Stimulated activated CD8-positive, alpha-beta memory T cell treated with anti-CD3 and anti-CD28 coated beads, Interleukin-12 subunit alpha, Interleukin-12 subunit beta, amount 100 ng/mL, for 24 hours (primary cell): ENCODE data around the gene COL23A1.

Source experiments
- DNase-seq: peaks from one replicate; pipeline ENCODE4 v3.0.0-alpha.2; 2020; ENCODE audit errors: extremely low read depth

Gene COL23A1

DNA sequence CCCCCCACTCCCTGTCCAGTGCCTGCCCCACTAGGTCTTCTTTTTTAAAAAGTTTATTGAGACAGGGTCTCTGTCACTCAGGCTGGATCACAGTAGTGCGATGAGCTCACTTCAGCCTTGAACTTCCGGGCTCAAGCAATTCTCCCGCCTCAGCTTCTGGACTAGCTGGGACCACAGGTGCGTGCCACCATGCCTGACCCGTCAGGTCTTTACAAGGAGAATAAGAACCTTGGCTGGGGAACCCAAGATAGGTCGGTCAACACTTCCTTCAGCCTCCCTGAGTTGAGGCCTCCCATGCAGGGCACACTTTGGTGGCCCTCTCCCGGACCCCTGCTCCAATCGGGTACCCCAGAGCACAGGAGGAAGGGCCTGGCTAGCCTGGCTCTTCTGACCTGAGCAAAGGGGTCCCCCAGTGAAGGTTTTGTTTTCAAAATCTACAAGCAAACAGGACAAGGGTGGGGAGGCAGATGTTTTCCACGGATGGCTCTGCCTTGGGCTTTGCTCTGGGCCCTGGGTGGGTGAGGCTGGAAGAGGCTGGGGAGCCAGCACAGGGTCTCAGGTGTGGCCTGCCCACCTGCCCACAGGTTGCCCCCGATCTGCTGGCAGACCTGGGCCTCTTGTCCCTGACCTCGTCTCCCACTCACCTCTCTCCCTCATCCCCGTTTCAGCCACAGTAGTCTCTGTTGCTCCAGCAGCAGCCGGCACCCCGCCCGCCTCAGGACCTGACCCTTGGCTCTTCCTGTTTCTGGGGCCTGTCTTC, 248.9 kb downstream of the COL23A1 start:
- no peak for DNase-seq

DNA sequence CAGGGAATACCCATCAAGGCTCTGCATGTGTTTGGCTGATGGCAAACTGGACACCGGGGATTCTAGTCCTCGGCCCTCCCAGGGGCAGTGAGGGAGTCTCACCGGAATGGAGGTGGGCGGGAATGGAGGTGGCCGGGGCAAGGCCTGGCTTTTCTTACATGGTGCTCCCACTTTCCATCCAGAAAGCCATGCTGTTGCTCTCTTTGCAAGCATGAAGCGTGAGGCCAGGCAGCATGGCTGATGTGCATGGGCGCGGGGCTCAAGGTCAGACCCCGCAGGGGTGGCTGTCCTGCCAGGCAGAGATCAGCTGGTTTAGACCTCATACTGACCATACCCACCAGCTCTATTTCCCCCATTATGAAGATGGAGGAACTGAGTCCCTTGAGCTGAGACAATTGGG, 249.6 kb downstream of the COL23A1 start:
- DNase-seq, result no peak

DNA sequence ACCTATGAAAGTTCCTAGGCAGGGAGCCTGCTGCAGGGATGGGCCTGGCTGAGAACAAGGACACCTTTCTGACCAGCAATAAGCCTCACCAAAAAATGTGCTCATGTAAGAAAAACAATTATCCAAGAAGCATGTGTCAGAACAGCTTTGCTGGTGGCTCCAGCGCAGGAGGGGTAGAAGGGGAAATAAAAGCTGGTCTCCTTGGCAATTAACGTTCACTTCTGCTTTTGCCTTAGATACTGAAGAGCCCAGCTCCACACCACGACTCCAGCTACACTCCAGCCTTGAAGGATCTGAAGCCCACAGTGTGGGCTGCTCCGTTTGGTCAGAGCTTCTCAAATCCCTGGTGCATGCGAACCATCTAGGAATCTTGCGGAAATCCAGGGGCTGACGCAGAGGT, 250.0 kb downstream of the COL23A1 start:
- DNase-seq, result no peak

DNA sequence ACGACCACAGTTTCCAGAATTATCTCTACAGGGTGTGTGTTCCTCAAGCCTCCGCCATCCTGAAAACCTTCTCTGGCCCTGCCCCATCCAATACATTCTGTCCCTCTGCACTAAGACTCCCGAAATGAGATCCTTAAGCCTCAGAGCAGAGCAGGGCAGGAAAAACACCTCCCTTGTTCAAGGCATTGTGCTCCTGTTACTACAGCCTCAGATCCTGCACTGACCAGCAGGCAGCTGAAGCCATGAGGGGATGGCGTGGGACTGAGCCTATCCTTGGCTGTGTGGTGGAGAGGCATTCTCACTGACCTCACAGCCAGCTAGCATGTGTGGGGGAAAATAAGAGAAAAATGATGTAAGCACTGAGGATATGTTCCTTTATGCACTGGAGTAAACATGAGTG, 250.9 kb downstream of the COL23A1 start:
- no peak for DNase-seq

DNA sequence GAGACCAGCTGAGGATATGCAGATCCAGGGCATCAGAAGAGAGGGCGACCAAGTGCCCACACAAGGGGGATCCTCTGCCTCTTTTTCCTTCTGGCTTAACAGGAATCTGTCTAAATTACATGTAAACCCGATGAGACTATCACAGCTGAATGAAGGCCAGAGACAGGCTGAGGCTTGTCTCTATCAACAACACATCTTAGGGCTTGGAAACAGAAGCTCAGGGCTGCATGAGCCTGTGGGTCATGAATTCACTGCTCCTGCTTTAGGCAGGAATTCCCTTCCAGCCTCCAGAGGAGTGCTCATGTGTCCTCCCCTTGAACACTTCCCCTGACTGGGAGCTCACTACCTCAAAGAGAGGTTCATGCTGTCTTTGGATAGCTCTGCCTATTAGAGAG, 251.4 kb downstream of the COL23A1 start:
- no peak for DNase-seq

DNA sequence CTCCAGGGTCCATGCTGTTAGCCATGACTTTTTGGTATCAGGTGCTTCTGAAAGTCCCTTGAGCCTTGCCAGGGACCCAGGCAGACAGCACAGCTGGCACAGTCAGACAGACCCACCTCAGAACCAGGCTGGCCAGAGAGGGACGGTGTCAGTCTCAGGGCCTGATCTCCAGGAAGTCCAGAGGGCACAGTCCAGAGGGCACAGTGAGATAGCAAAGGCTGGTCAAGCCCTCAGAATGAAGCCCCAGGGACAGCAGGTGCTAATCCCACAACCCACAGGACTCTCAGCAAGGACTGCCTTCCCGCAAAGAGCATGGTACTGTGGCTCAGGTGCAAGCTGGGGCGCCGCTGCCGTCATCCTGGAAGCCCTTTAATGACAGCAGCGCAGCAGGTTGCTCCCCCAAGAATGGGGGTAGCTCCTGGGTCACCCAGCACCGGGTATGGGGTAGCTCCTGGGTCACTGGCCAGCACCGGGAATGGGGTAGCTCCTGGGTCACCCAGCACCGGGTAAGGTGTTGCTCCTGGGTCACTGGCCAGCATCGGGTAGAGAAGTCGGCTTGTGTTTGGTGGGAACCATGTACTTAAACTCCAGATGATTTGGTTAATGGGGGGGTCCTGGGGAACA, 252.0 kb downstream of the COL23A1 start:
- DNase-seq, result no peak

DNA sequence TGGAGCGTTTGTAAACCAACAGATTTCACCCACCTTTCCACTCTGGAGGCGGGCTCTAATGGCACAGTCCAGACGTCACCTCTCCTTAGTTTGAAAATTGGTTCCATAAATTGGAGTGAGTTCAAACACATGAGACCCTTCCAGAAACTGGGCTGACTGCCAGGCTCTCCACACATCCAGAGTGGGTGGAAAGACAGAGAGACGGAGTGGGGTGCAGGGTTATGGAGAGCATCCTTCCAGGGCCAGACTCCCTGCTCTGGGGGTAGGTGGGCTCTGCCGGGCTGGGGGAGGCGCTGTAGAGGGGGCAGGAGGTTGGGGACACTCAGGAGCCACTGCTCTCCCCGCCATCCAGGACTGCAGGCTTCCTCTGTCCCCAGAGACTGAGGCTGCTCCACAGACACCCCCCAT, 252.9 kb downstream of the COL23A1 start:
- DNase-seq, result no peak

DNA sequence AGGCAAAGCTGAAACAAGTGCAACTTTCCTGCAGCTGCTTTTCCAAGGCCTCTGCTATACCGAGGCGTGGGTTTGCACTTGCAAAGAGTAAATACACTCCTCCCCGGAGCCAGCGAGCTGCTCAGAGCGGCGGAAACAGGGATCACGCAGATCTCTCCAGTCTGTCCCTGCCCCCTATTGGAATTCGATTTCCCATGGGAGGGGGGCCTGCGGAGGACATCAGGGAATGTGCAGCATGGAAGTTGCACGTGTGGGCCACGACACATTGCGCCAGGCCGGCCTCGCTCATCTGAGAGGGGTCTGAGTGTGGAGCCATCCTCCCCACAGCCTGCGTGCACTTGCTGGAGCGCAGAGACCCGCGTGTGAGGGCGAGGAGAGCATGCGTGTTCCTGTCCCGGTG, 253.3 kb downstream of the COL23A1 start:
- DNase-seq, result no peak

DNA sequence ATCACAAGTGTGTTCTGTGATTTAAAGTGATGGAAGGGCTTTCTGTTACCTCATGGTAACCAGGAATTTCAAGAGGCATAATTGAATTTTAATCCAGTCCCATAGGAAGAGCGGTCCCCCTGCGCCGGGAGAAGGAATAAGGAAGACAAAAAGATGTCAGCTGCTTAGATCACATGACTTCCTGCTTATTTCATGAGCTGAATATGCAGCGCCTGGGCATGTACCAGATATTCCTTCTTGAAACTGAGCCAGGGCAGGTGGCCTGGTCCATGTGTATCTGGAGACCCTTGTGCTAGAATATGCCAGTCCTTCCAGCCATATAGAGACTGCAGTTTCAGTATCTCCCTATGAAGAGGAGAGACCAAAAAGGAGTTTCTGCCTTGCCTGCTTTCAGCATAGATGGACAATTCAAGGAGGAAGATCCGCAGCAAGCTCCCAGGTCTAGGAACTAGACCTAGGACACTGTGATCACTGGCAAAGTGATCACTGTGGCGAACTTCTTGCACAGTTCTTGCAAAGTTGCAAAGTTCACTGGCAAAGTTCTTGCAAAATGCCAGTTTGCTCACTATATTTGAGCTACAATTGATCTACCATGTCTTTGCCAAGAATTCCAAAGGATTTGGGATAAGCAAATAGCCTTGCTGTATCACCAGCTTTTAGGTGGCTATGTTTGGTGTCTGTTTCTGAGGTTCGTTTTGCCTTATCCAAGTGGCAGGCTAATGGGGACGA, 254.7 kb downstream of the COL23A1 start:
- no peak for DNase-seq

DNA sequence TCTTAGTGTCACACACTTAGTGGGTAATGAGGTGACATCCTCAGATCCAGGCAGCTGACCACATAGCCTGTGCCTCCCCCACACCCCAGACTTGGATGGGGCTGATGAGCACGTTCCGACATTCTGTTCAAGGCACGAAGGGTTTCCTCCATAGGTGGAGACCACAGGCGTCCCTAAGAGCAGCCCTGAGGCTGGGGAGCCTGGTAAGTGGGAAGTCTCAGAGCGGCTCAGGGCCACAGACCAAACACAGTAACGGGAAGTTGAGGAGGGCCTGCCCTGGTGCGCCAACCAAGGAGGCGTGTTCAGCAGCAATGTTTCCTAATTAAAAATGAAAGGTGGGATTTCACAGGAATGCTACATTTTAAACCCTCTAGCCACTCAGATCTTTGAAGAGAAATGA, 255.3 kb downstream of the COL23A1 start:
- no peak for DNase-seq

DNA sequence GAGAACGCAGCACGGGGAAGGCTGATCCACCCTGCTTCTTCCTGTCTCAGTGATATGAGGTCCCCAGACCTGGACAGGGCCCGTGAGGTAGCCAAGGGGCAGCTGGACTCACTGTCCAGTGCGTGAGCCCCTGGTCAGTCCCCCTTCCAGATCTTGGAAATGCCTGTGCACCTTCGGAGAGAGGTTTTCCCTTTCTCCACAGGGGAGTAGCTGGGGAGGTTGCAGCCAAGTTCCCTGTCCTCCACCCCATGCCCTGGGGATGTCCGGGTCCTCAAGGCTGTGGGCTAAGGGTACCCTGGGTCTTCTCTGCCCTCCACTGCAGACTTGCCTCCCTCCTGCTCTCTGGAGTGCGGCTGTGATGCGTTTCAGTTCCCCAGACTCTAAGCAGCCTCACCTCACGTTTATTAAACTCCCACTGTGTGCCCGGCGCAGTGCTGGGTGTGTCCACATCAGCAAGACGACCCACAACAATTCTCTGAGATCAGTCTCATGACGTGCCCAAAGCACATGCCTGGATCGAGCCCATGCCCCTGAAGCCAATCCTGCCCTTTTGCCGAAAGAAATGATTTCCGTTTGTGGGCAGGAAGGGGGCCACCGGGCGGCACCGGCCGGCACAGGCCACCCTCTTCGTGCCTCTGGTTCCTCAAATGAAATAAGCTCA, 256.2 kb downstream of the COL23A1 start:
- no peak for DNase-seq

DNA sequence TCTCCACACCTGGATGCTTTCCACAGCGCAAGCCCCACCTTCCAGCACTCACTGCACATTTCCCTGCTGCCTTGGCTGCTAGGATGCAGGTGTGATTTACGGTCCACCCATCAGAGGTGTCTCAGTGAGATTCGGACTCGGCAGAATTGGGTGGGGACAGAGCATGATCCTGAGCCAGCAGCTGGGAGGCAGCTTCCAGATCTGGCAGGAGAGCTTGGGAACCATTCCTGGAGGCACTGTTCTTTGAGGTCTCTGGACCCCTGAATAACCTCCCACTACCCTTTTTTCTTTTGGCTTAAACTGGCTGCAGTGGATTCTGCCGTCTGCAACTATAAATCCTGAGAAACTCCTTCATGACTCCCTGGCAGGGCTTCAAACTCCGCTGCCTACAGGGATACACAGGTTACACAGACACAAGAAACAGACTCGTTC, 258.0 kb downstream of the COL23A1 start:
- DNase-seq, result no peak

DNA sequence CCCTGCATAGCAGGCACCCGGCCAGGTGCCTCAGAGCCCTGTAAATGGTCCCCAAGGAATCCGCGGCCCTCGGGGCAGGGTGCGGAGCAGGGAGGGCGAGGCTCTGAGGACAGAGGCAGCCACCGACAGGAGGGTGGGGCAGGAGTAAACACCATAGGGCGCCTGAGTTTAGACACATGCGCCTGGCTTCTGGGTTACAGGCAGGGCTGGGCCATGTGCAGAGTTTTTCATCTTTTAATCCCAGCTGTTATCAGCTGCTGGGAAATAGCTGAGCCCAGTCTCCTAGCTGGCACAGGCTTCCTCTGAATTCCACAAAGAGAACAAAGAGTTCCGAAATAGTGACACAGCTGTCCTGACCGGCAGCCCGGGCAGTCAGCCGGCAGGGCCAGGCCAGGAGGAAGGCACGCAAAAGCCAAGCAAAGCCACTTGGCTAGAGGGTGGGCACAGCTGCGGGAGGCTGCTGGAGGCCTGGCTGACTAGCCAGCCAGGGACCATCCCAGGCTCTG, 258.6 kb downstream of the COL23A1 start:
- no peak for DNase-seq

DNA sequence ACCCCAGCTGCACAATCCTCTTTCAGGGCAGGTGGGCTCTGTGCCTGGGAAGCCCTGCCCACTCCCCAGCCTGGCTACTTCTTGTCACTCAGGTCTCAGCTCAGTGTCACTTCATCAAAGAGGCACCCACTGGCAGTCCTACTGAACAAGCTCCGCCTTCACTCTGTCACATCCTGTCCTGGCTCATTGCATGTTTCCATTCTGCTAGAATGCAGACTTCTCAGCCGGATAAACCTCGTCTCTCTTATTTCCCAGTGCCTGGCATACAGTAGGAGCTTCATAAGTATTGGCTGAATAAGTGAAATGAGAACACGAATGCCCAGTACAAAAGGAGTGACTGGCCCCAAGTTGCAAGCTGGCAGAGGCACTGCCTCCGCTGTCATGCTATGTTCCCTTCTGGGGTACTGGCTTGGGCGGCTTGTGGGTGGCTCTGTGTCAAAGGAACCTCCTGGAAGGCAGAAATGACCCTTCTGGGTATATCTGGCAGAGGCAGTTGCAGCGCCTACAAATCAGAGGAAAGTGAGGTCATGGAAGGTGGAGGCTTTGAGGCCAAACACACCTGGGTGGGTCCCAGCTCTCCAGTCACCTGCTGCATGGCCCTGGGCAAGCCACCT, 259.3 kb downstream of the COL23A1 start:
- no peak for DNase-seq

DNA sequence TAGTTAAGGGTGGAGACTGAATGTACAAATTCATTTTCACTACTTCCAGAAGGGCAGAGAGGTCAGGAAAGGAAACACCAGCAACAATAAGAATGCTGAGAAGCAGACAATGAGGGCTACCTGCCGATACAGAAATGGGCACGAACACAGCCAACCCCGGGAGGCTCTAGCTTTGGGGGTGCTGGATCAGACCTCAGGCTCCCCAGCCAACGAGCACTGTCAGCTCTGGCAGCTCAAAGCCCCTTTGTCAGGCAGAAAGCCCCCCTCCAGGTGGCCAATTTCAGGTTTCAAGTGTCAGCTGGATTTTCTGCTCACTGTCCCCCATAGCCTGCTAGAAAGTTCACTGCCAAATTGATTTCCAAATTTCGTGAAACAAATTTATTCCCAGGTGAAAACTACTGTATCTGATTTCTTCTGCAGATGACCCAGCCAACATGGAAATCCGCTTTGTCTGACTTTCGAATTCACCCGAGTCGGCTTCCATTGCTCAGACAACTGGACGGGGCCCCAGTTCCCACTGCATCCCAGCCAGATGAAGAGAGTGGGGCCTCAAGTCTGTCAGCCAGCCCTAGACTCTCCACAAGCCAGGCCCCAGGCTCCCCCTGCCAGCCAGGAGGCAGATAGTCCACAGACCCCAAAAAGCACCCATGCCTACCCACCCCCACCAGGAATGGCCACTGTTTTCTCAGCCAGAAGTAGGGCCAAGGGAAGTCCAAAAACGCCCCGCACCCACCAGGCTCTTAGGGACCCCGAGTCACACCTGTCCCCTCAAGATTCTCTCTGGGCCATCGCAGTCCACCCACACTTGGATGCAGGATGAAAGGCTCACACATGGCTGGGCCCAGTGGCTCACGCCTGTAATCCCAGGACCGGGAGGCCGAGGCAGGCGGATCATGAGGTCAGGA, 261.1 kb downstream of the COL23A1 start:
- no peak for DNase-seq

DNA sequence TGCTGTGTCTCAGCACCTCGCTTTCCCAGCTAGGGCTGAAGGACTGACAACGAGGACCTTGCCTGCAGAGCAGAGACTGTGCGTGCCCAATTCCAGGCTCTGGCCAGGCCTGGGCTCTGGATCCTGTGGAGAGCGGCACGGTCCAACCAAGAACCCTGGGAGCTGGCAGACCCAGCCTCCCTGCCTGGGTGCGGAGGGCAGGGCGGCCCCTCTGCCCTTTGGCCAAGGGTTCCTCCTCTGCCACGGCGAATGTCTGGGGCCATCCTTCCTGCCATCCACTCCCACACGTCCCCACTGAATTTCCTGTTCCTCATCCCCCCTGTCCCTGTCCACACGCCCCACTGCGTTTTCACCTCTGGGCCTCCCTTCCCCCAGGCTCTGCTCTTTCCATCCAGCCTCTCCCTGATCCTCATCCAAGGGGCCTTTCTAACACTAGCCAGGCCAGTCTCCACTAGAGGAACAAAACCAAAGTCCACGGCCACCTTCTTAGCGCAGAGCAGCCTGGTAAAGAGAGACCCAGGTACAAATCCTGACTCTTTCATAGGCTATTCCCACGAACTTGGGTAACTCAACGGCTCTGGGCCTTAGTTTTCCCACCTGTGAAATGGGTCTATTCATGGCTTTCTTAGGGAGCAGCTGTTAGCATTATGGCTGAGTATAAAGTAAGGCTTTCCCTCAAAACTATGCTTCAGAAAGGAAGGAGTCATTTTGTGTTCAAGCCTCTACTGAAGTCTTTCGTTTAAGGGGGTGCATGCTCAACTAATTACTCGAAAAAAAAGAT, 262.1 kb downstream of the COL23A1 start:
- no peak for DNase-seq

DNA sequence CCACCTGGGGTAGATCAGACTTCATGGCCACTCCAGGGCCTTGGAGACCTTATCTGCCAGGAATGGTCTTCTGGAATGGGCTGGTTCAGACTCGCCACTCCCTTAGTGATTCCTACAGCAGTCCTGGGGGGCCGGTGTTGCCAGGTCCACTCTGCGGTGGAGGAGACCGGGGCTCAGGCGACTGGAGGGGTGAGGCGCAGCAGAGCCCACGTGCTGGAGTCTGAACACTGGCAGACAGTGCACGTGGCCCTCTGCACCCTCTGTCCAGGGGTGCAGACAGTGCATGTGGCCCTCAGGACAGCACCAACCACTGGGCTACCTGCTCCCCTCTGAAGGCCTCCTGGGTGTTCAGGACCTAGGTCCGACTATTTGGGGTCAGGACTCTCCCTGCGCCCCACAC, 262.7 kb downstream of the COL23A1 start:
- DNase-seq, result no peak

DNA sequence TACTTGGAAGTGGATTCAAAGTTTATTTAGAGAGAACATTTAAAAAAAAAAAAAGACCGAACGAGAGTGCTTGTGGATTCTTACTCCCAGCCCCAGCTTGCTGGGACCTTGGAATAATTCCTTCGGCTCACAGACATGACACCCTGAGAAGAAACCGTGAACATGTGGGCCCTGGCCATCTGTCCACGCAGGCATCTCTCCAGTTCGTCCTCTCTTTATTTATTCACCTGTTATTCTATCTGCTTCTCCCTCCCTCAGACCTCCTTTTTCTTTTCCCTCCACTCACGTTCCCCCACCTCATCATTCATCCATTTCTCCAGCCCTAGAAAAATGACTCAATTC, 263.8 kb downstream of the COL23A1 start:
- DNase-seq, result no peak

DNA sequence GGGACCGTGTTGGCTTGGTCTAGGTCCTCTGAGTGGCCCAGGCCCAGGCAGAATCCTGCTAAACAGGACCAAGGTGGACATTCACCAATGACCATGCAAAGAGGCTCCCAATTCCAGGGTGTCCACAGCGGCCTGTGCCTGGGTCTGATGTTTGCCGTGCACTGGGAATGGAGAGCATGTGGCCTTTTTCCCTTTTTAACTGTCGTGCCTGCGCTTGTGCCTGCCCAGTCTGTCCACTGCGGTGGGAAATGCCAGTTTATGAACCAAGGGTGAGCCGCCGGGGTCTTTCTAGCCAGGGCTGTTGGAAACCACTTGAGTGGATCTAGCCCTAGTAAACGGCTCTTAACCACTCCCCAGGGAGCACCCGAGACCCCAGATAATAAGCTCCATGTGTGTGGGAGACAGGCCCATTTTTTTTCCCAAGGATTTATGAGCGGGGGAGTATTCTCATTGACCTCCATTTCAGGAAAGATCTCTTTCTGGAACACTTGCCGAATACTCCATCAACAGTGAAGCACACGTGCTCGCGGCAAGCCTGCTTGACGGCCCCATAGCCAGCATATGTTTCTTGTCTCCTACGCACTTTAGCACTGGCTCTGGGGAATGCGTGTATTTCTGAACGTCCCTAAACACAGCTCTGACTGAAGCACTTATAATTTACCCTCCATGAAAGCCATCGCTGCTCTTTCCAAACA, 264.4 kb downstream of the COL23A1 start:
- no peak for DNase-seq

DNA sequence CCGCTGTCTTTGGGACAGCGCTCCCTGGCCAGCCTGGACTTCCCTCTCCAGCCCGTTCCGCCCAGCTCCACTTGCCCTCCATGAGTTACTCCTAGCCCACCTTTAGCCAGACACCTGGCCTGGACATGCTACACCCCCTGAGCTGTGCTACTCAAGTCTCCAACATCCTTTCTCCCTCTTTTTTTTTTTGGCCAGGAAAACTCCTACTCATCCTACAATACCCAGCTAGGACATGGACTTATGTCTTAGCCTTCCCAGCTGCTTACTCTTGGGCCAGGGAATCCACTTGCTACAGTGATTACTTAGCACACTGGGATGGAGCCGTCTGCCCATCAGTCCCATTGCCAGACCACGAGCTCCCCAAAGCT, 264.9 kb downstream of the COL23A1 start:
- DNase-seq, result no peak
